Measurements from ENCODE around the gene SLC39A2.

Gene SLC39A2

GRCh38 chr14:21018286-21018685 is 19.2 kb downstream of the SLC39A2 start:
- Histone ChIP-seq H3K4me1 (ENCODE audit: control insufficient read depth, low read depth, low read length) (peaks cover 2% of the 10 kb centered on the region), H3K27me3 (ENCODE audit: insufficient read depth, low read length, poor library complexity) (no peaks in the 10 kb centered on the region), H3K56ac (ENCODE audit: low read length) (no peak overlapping the region), H3K23ac (ENCODE audit: low read length) (no peak overlapping the region), H3K4ac (ENCODE audit: low read depth, low read length) (no peak overlapping the region), H2BK120ac (ENCODE audit: low read depth, low read length) (no peak overlapping the region), H3K4me2 (ENCODE audit: low read length) (no peak overlapping the region), H3K36me3 (ENCODE audit: control insufficient read depth, insufficient read depth, low read length) (no peaks in the 10 kb centered on the region), H3K9ac (ENCODE audit: low read length) (no peak overlapping the region), H2BK15ac (replicated peaks; ENCODE audit: low read depth) (no peak overlapping the region), H3K27ac (ENCODE audit: low read depth, low read length) (no peak overlapping the region), H2BK5ac (ENCODE audit: low read length) (no peak overlapping the region), H3K79me2 (ENCODE audit: control insufficient read depth, insufficient read depth, low read length) (no peaks in the 10 kb centered on the region), H4K8ac (ENCODE audit: low read depth, low read length) (no peak overlapping the region), H3K4me3 (ENCODE audit: low read length) (no peak overlapping the region), H3K79me1 (ENCODE audit: low read length) (no peaks in the 10 kb centered on the region), H4K5ac (ENCODE audit: low read length) (no peak overlapping the region), H2AK5ac (ENCODE audit: low read length) (no peak overlapping the region), H3K18ac (ENCODE audit: low read length) (no peak overlapping the region)
- no CpG with 5 or more reads among the region's 7 CpGs for WGBS (ENCODE audit: extremely low coverage, insufficient coverage, low lambda C conversion rate)
- no peak for DNase-seq

GRCh38 chr14:21018781-21019180 is 19.7 kb downstream of the SLC39A2 start:
- H3K79me1 ChIP-seq (ENCODE audit: low read length) = no peaks in the 10 kb centered on the region
- no peaks in the 10 kb centered on the region for H3K36me3 ChIP-seq (ENCODE audit: control insufficient read depth, insufficient read depth, low read length)
- H3K9ac ChIP-seq (ENCODE audit: low read length) = no peak overlapping the region
- H3K23ac ChIP-seq (ENCODE audit: low read length) = no peak overlapping the region
- H3K56ac ChIP-seq (ENCODE audit: low read length) = no peak overlapping the region
- no peak overlapping the region for H4K5ac ChIP-seq (ENCODE audit: low read length)
- H2AK5ac ChIP-seq (ENCODE audit: low read length) = no peak overlapping the region
- H2BK5ac ChIP-seq (ENCODE audit: low read length) = no peak overlapping the region
- H3K27me3 ChIP-seq (ENCODE audit: insufficient read depth, low read length, poor library complexity) = no peaks in the 10 kb centered on the region
- no peak overlapping the region for H3K4me2 ChIP-seq (ENCODE audit: low read length)
- H3K27ac ChIP-seq (ENCODE audit: low read depth, low read length) = no peak overlapping the region
- no peak overlapping the region for H2BK15ac ChIP-seq (replicated peaks; ENCODE audit: low read depth)
- no peak overlapping the region for H3K4me3 ChIP-seq (ENCODE audit: low read length)
- H3K18ac ChIP-seq (ENCODE audit: low read length) = no peak overlapping the region
- WGBS (ENCODE audit: extremely low coverage, insufficient coverage, low lambda C conversion rate) = no CpG with 5 or more reads among the region's 3 CpGs
- no peaks in the 10 kb centered on the region for H3K79me2 ChIP-seq (ENCODE audit: control insufficient read depth, insufficient read depth, low read length)
- peaks cover 2% of the 10 kb centered on the region for H3K4me1 ChIP-seq (ENCODE audit: control insufficient read depth, low read depth, low read length)
- H3K4ac ChIP-seq (ENCODE audit: low read depth, low read length) = no peak overlapping the region
- H2BK120ac ChIP-seq (ENCODE audit: low read depth, low read length) = no peak overlapping the region
- H4K8ac ChIP-seq (ENCODE audit: low read depth, low read length) = no peak overlapping the region
- no peak for DNase-seq

GRCh38 chr14:21019366-21019765 is 20.3 kb downstream of the SLC39A2 start:
- Histone ChIP-seq H3K4me2 (ENCODE audit: low read length) (no peak overlapping the region), H3K79me1 (ENCODE audit: low read length) (no peaks in the 10 kb centered on the region), H3K27me3 (ENCODE audit: insufficient read depth, low read length, poor library complexity) (no peaks in the 10 kb centered on the region), H3K18ac (ENCODE audit: low read length) (no peak overlapping the region), H3K4ac (ENCODE audit: low read depth, low read length) (no peak overlapping the region), H3K36me3 (ENCODE audit: control insufficient read depth, insufficient read depth, low read length) (no peaks in the 10 kb centered on the region), H4K5ac (ENCODE audit: low read length) (no peak overlapping the region), H3K4me3 (ENCODE audit: low read length) (no peak overlapping the region), H3K27ac (ENCODE audit: low read depth, low read length) (no peak overlapping the region), H4K8ac (ENCODE audit: low read depth, low read length) (no peak overlapping the region), H2BK5ac (ENCODE audit: low read length) (no peak overlapping the region), H3K23ac (ENCODE audit: low read length) (no peak overlapping the region), H2BK15ac (replicated peaks; ENCODE audit: low read depth) (no peak overlapping the region), H3K56ac (ENCODE audit: low read length) (no peak overlapping the region), H3K9ac (ENCODE audit: low read length) (no peak overlapping the region), H2AK5ac (ENCODE audit: low read length) (no peak overlapping the region), H3K79me2 (ENCODE audit: control insufficient read depth, insufficient read depth, low read length) (no peaks in the 10 kb centered on the region), H3K4me1 (ENCODE audit: control insufficient read depth, low read depth, low read length) (peaks cover 2% of the 10 kb centered on the region), H2BK120ac (ENCODE audit: low read depth, low read length) (no peak overlapping the region)
- DNase-seq = no peak
- WGBS (ENCODE audit: extremely low coverage, insufficient coverage, low lambda C conversion rate) = no CpG with 5 or more reads among the region's 1 CpG

GRCh38 chr14:21020977-21021545 is 22.0 kb downstream of the SLC39A2 start:
- no peak overlapping the region for H2AK5ac ChIP-seq (ENCODE audit: low read length)
- DNase-seq = no peak
- no peak overlapping the region for H3K9ac ChIP-seq (ENCODE audit: low read length)
- no peak overlapping the region for H2BK120ac ChIP-seq (ENCODE audit: low read depth, low read length)
- H3K4ac ChIP-seq (ENCODE audit: low read depth, low read length) = no peak overlapping the region
- H3K18ac ChIP-seq (ENCODE audit: low read length) = no peak overlapping the region
- H2BK5ac ChIP-seq (ENCODE audit: low read length) = no peak overlapping the region
- H3K56ac ChIP-seq (ENCODE audit: low read length) = no peak overlapping the region
- H3K4me3 ChIP-seq (ENCODE audit: low read length) = no peak overlapping the region
- WGBS (ENCODE audit: extremely low coverage, insufficient coverage, low lambda C conversion rate) = no CpG with 5 or more reads among the region's 5 CpGs
- no peak overlapping the region for H4K5ac ChIP-seq (ENCODE audit: low read length)
- H3K79me1 ChIP-seq (ENCODE audit: low read length) = no peaks in the 10 kb centered on the region
- H3K23ac ChIP-seq (ENCODE audit: low read length) = no peak overlapping the region
- H4K8ac ChIP-seq (ENCODE audit: low read depth, low read length) = no peak overlapping the region
- H3K4me1 ChIP-seq (ENCODE audit: control insufficient read depth, low read depth, low read length) = no peaks in the 10 kb centered on the region
- H3K79me2 ChIP-seq (ENCODE audit: control insufficient read depth, insufficient read depth, low read length) = no peaks in the 10 kb centered on the region
- H2BK15ac ChIP-seq (replicated peaks; ENCODE audit: low read depth) = no peak overlapping the region
- H3K4me2 ChIP-seq (ENCODE audit: low read length) = no peak overlapping the region
- H3K27ac ChIP-seq (ENCODE audit: low read depth, low read length) = no peak overlapping the region
- H3K27me3 ChIP-seq (ENCODE audit: insufficient read depth, low read length, poor library complexity) = no peaks in the 10 kb centered on the region
- H3K36me3 ChIP-seq (ENCODE audit: control insufficient read depth, insufficient read depth, low read length) = no peaks in the 10 kb centered on the region

GRCh38 chr14:21022686-21023085 is 23.6 kb downstream of the SLC39A2 start:
- Histone ChIP-seq H3K36me3 (ENCODE audit: control insufficient read depth, insufficient read depth, low read length) (no peaks in the 10 kb centered on the region), H3K56ac (ENCODE audit: low read length) (no peak overlapping the region), H2AK5ac (ENCODE audit: low read length) (no peak overlapping the region), H4K8ac (ENCODE audit: low read depth, low read length) (no peak overlapping the region), H3K4ac (ENCODE audit: low read depth, low read length) (no peak overlapping the region), H3K18ac (ENCODE audit: low read length) (no peak overlapping the region), H3K79me1 (ENCODE audit: low read length) (no peaks in the 10 kb centered on the region), H3K27ac (ENCODE audit: low read depth, low read length) (no peak overlapping the region), H4K5ac (ENCODE audit: low read length) (no peak overlapping the region), H3K4me2 (ENCODE audit: low read length) (no peak overlapping the region), H3K79me2 (ENCODE audit: control insufficient read depth, insufficient read depth, low read length) (no peaks in the 10 kb centered on the region), H3K4me1 (ENCODE audit: control insufficient read depth, low read depth, low read length) (peaks cover 9% of the 10 kb centered on the region), H2BK120ac (ENCODE audit: low read depth, low read length) (no peak overlapping the region), H3K4me3 (ENCODE audit: low read length) (no peak overlapping the region), H3K27me3 (ENCODE audit: insufficient read depth, low read length, poor library complexity) (no peaks in the 10 kb centered on the region), H3K23ac (ENCODE audit: low read length) (no peak overlapping the region), H2BK5ac (ENCODE audit: low read length) (no peak overlapping the region), H2BK15ac (replicated peaks; ENCODE audit: low read depth) (no peak overlapping the region), H3K9ac (ENCODE audit: low read length) (no peak overlapping the region)
- no CpG with 5 or more reads among the region's 5 CpGs for WGBS (ENCODE audit: extremely low coverage, insufficient coverage, low lambda C conversion rate)
- no peak for DNase-seq

GRCh38 chr14:21023174-21023573 is 24.1 kb downstream of the SLC39A2 start:
- no peak overlapping the region for H2BK15ac ChIP-seq (replicated peaks; ENCODE audit: low read depth)

More at GRCh38 chr14:21023174-21023573, 24.1 kb downstream of the SLC39A2 start:
- Histone ChIP-seq H3K79me2 (ENCODE audit: control insufficient read depth, insufficient read depth, low read length) (no peaks in the 10 kb centered on the region), H2AK5ac (ENCODE audit: low read length) (no peak overlapping the region), H3K27ac (ENCODE audit: low read depth, low read length) (no peak overlapping the region), H3K4ac (ENCODE audit: low read depth, low read length) (no peak overlapping the region), H3K23ac (ENCODE audit: low read length) (no peak overlapping the region), H3K4me2 (ENCODE audit: low read length) (no peak overlapping the region), H3K4me3 (ENCODE audit: low read length) (no peak overlapping the region), H3K36me3 (ENCODE audit: control insufficient read depth, insufficient read depth, low read length) (no peaks in the 10 kb centered on the region), H3K9ac (ENCODE audit: low read length) (no peak overlapping the region), H2BK5ac (ENCODE audit: low read length) (no peak overlapping the region), H2BK120ac (ENCODE audit: low read depth, low read length) (no peak overlapping the region), H3K56ac (ENCODE audit: low read length) (no peak overlapping the region), H3K27me3 (ENCODE audit: insufficient read depth, low read length, poor library complexity) (no peaks in the 10 kb centered on the region), H3K4me1 (ENCODE audit: control insufficient read depth, low read depth, low read length) (peaks cover 9% of the 10 kb centered on the region), H3K18ac (ENCODE audit: low read length) (no peak overlapping the region), H4K5ac (ENCODE audit: low read length) (no peak overlapping the region), H4K8ac (ENCODE audit: low read depth, low read length) (no peak overlapping the region), H3K79me1 (ENCODE audit: low read length) (no peaks in the 10 kb centered on the region)
- WGBS (ENCODE audit: extremely low coverage, insufficient coverage, low lambda C conversion rate) = no CpG with 5 or more reads among the region's 7 CpGs
- no peak for DNase-seq
